RKO (cell line): ENCODE measurements around the gene SLA2.
"Not testable (repeated sequence)": the region's sequence is repeated elsewhere in the genome, so short reads cannot be mapped to it uniquely, and the experiment has no call there.

Experiments
- DNase-seq: peaks from one replicate; pipeline ENCODE4 v3.0.0-alpha.2; 2016; ENCODE audit warnings: low spot score

Gene SLA2

DNA sequence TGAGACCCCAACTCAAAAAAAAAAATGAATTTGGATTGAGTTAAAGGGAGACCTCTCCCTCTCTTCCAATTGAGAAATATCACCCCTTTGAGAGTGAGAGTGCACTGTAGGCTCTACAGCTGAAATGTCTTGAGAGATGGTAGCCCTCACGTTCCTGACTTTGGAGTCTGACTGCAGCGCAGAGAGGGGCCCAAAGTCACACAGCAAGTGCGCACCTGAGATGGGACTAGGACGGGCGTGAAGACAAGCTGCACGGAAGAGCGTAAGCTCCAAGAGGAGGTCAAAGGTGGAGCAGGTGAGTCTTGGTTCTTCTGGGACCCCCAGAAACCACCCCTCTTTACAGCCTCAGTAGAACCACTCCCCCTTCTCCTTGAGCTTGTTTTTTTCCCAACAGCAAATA, 643 bp downstream of the SLA2 start:
- DNase-seq = no peak

- no peak for DNase-seq
These were observed 1.3 kb downstream of the SLA2 start for GRCh38 chr20:36644706-36645095.

- no peak for DNase-seq
These were observed 1.8 kb downstream of the SLA2 start for GRCh38 chr20:36644032-36644705.

GRCh38 chr20:36642136-36642535, 3.9 kb downstream of the SLA2 start:
- DNase-seq = peak; percentile 21

GRCh38 chr20:36641506-36641843, 4.5 kb downstream of the SLA2 start:
- no peak for DNase-seq

- DNase-seq = not testable (repeated sequence)
These were observed 7.1 kb downstream of the SLA2 start for GRCh38 chr20:36638876-36639400.

DNA sequence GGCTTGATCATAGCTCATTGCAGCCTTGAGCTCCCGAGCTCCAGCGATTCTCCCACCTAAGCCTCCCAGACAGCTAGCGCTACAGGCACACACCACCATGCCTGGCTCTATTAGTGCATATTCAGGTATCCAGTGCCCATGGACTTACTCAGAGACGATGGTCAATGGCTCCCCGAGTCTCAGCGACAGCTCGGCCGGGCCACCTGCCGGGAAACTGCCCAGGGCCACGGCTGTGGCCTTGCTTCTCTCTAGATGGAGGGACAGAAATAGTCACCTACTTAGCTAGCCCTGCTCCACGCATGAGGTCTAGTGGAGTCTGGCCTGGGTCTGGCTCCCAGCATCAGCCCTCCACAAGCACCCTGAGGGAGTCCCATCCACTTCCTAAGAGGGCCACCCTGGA, 11.7 kb downstream of the SLA2 start:
- DNase-seq = no peak

- no peak for DNase-seq
These were observed 12.7 kb downstream of the SLA2 start for GRCh38 chr20:36633285-36633772.

- DNase-seq = no peak
These were observed 13.3 kb downstream of the SLA2 start for GRCh38 chr20:36632487-36633284.

DNA sequence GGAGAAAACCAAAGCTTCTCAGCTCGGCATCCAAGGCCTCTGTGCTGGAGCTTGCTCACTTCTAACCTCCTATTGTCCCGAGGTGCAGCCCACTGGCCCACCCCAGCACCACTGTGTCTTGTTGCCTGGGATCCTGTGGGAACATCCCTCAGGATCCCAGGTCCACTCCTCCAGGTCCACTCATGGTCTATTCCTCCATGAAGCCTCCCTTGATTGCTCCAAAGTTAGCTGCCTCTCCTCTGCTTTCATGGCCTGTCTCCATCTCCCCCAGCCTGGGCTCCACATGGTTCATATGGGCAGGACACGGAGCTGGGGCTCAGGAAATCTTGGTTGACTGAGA, 13.9 kb downstream of the SLA2 start:
- no peak for DNase-seq

DNA sequence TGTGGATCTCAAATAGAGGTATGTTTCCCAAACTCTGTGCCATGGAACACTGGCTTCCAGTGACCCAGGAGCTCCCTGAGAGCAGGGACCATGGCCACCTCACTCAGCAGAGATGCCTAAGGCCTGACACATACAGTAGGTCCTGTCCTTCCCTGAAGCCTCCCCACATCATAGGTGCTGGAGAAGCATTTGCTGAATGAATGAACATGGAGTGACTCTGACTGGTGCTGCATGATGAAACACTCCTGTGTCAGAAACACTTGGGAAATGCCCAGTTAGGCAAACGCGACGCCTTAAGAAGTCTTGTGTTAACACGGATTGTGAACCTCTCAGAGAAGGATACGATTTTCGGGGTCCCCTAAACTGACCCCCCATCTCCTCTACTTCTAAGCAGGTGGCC, 14.3 kb downstream of the SLA2 start:
- DNase-seq = peak; percentile 27

DNA sequence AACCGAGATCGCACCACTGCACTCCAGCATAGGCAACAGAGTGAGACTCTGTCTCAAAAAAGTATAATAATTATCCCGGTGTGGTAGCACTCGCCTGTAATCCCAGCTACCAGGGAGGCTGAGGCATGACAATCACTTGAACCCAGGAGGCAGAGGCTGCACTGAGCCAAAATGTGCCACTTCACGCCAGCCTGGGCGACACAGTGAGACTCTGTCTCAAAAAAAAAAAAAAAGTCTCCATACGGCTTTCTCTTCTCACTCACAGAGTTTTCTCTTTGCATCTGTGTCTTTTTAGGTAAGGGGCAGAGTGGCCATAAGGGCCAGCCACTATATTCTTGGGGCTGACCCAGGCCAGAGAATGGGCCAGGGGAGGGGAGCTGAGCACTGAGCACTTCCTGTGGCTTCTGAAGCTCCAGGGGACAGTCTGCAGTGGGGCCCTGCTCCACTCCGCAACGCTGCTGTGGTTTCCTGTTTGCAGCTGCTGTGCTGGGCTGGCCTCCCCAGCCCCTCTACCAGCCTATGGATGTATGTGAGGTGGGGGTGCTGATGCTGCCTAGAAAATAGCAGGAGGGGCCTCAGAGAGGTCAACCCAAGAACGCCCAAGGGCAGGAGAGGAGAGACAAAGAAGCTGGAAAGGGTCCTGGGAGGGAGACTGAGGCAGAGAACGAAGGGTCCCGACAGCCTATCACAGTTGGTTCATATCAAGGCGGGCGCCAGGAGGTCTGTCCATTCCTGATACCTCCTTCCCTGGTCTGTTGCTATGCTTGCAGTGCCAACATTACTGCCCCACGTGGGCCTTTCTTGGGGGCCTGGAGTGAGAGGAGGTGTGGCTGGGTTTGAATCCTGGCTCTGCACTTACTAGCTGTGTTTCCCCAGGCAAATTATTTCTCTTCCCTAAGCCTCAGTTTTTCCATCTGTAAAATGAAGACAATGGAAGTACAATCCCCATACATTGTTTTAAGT, 16.0 kb downstream of the SLA2 start:
- no peak for DNase-seq

- DNase-seq = no peak
These were observed 17.9 kb downstream of the SLA2 start for GRCh38 chr20:36628076-36628475.

DNA sequence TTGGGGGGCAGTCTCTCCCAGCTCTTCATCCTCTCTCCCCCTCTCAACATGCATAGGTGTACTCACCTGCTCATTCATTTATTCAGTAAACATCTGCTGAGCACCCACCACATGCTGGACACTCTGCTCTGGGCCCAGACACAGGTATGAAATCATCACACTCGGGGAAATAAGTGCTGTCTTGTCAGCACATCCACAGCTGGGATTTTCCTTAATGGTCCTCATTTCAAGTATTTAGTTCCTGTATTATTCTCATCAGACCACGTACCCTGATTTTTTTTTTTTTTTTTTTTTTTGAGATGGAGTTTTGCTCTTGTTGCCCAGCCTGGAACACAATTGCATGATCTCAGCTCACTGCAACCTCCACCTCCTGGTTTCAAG, 21.1 kb downstream of the SLA2 start:
- DNase-seq = no peak

DNA sequence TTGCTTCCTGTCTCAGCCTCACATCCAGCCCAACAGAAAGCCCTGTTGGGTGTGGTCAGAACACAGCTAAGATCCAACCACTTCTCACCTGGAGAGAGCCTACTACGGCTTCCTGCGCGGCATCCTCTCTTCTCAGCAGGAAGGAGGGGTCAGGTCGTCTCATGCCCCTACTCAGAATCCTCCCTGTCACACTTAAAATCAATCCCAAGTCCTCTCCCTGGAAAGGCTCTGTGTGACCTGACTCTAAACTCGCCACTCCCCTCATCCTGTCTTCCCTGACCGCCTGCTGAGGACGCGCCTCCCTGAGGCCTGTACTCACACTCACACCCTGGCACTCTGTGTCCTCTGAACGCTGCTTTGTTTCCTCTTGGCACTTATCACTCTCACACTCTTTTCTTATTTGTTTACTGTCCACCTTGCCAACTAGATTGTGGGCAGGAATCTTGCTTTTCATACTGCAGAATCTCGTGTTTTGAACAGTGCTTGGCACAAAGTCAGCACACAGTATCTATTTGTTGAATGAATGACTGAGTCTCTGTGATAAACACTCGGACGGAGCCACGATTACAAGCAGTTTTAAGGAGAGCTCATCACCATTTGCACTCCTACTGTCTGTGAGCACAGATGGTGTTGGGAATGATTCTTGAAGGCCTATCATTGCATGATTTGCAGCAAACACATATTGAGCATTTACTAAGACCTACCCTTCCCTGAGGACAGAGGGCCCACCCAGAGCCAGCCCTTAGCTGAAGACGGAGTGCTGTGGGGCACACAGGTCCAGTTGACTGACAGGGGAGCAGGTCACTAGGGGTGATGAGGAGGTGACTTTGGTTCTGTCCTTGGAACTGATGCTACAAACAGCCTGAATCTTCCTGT, 21.7 kb downstream of the SLA2 start:
- no peak for DNase-seq

GRCh38 chr20:36623444-36623843, 22.6 kb downstream of the SLA2 start:
- no peak for DNase-seq

DNA sequence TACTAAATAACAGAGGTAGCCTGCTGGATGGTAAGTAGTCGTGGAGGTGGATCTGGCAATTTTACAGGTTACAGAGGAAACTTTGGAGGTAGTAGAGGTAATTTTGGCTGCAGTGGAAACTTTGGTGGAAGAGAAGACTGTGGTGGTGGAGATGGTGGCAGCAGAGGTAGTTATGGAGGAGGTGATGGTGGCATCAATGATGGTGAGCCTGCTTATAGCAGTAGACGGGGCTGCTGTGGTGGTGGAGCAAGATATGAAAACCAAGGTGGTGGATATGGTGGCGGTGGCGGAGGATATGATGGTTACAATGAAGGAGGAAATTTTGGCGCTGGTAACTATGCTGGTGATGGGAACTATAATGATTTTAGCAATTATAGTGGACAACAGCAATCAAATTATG, 25.1 kb downstream of the SLA2 start:
- no peak for DNase-seq

GRCh38 chr20:36614781-36615557, 31.0 kb downstream of the SLA2 start:
- no peak for DNase-seq

DNA sequence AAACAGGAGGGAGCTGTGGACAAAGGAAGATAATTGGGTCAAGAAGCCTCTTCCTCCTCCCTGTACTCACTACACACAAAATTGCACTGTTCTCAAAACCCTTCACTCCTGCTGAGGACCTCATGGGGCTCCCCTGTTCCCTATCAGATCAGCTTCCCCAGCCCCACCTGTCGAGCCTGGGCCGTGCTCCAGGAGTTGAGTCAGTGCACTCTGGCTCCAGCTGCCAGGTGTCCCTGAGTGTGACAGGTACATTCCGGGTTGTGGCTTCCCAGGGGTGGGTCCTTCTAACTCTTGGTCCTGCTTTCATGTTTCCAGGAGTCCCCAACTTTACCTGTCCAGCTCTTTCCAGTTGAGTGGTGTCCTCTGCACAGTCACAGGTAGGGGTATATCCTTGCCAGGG, 32.0 kb downstream of the SLA2 start:
- DNase-seq = no peak

DNA sequence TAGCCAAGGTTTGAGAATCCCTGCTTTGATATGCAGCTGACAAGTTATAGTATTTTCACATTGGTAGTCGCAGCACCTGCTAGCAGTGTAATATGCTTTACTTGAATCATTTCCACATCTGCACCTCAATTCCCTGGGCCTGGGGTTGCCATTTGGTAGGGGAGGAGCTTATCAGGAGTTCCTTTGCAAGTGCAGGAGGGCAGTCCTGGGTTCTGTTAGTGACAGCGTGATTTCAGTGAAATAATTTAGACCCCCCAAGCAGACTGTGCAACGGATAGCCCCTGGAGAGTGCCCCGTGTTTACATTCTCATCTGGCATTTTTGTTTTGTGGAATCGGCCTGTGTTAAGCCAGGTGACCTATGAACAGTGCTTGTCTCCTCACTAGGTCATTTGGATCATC, 34.4 kb downstream of the SLA2 start:
- DNase-seq = no peak

- peak; percentile 47 for DNase-seq
These were observed 37.6 kb downstream of the SLA2 start for GRCh38 chr20:36608388-36608728.
